Stimulated activated effector memory CD8-positive, alpha-beta T cell treated with anti-CD3 and anti-CD28 coated beads, Interleukin-12 subunit alpha, Interleukin-12 subunit beta, amount 100 ng/mL, for 72 hours (primary cell): ENCODE measurements around the gene C2CD2L.
A peak's percentile ranks its signal among the peaks of the same experiment; 100 is the strongest.

Experiments
- ATAC-seq: fragments of 150-1000 bp; cut with Tn5 transposase; 2 replicates; pipeline ENCODE4 v1.10.0; 2021
- DNase-seq, 2 donors: peaks; one replicate each; pipeline ENCODE4 v3.0.0; 2021 to 2022; ENCODE audit warnings: low spot score in 2 of 2
- H3K27ac Mint-ChIP-seq: one replicate; pipeline ENCODE4 v1.8.0; 2022; ENCODE audit warnings: mild to moderate bottlenecking, mixed read lengths
- H3K36me3 Mint-ChIP-seq: one replicate; pipeline ENCODE4 v1.8.0; 2022; ENCODE audit warnings: mild to moderate bottlenecking, mixed read lengths
- H3K4me1 Mint-ChIP-seq: one replicate; pipeline ENCODE4 v1.8.0; 2022; ENCODE audit warnings: mixed read lengths
- H3K4me3 Mint-ChIP-seq: one replicate; pipeline ENCODE4 v1.8.0; 2022; ENCODE audit warnings: mild to moderate bottlenecking, mixed read lengths
- H3K9me3 Mint-ChIP-seq: one replicate; pipeline ENCODE4 v1.8.0; 2022; ENCODE audit warnings: mixed read lengths

The C2CD2L gene

GRCh38 chr11:119088406-119088805, 18.7 kb upstream of the C2CD2L start:
- peaks cover 44% of the 10 kb centered on the region for H3K36me3 Mint-ChIP-seq
- H3K4me1 Mint-ChIP-seq = peaks cover 15% of the 10 kb centered on the region
- H3K4me3 Mint-ChIP-seq = no peak overlapping the region
- DNase-seq (no peak), ATAC-seq (no peak)
- no peaks in the 10 kb centered on the region for H3K9me3 Mint-ChIP-seq
- peak overlapping the region; percentile 50 for H3K27ac Mint-ChIP-seq

GRCh38 chr11:119089319-119089718, 17.8 kb upstream of the C2CD2L start:
- DNase-seq = no peak
- Mint-ChIP-seq H3K9me3 (no peaks in the 10 kb centered on the region), H3K4me3 (no peak overlapping the region), H3K27ac (peak overlapping the region; percentile 5), H3K4me1 (peaks cover 21% of the 10 kb centered on the region), H3K36me3 (peaks cover 47% of the 10 kb centered on the region)
- no peak for ATAC-seq

- no peak for ATAC-seq
- Mint-ChIP-seq H3K9me3 (no peaks in the 10 kb centered on the region), H3K27ac (no peak overlapping the region), H3K4me3 (no peak overlapping the region), H3K36me3 (peaks cover 54% of the 10 kb centered on the region), H3K4me1 (peaks cover 33% of the 10 kb centered on the region)
- DNase-seq = no peak
These were observed 16.0 kb upstream of the C2CD2L start for GRCh38 chr11:119091178-119091577.

GRCh38 chr11:119091966-119092879, 14.9 kb upstream of the C2CD2L start:
- Mint-ChIP-seq H3K4me1 (peaks cover 38% of the 10 kb centered on the region), H3K4me3 (peak overlapping the region; percentile 87), H3K9me3 (no peaks in the 10 kb centered on the region), H3K27ac (no peak overlapping the region), H3K36me3 (peaks cover 65% of the 10 kb centered on the region)
- ATAC-seq = no peak
- no peak for DNase-seq

GRCh38 chr11:119092880-119093842, 14.0 kb upstream of the C2CD2L start:
- peak overlapping the region; percentile 98 for H3K27ac Mint-ChIP-seq
- peaks cover 74% of the 10 kb centered on the region for H3K36me3 Mint-ChIP-seq
- ATAC-seq (no peak), DNase-seq (no peak)
- H3K4me1 Mint-ChIP-seq = peaks cover 38% of the 10 kb centered on the region
- peak overlapping the region; percentile 87 for H3K4me3 Mint-ChIP-seq
- no peaks in the 10 kb centered on the region for H3K9me3 Mint-ChIP-seq

GRCh38 chr11:119093942-119094815, 13.0 kb upstream of the C2CD2L start:
- Mint-ChIP-seq H3K36me3 (peaks cover 84% of the 10 kb centered on the region), H3K27ac (peak overlapping the region; percentile 98), H3K4me1 (peaks cover 44% of the 10 kb centered on the region), H3K4me3 (peak overlapping the region; percentile 87), H3K9me3 (no peaks in the 10 kb centered on the region)
- peak; percentile 42 to 77 for DNase-seq
- ATAC-seq = peak; percentile 24

GRCh38 chr11:119094816-119095065, 12.4 kb upstream of the C2CD2L start:
- peak in 1 of 2 donors; percentile 63 for DNase-seq
- Mint-ChIP-seq H3K4me3 (peak overlapping the region; percentile 87), H3K9me3 (no peaks in the 10 kb centered on the region), H3K27ac (peak overlapping the region; percentile 98), H3K36me3 (peaks cover 90% of the 10 kb centered on the region), H3K4me1 (peaks cover 46% of the 10 kb centered on the region)
- ATAC-seq = peak; percentile 59

- peaks cover 91% of the 10 kb centered on the region for H3K36me3 Mint-ChIP-seq
- ATAC-seq = peak; percentile 88
- peaks cover 52% of the 10 kb centered on the region for H3K4me1 Mint-ChIP-seq
These were observed 11.9 kb upstream of the C2CD2L start for GRCh38 chr11:119095066-119095880.

GRCh38 chr11:119099711-119100110, 7.4 kb upstream of the C2CD2L start:
- no peaks in the 10 kb centered on the region for H3K9me3 Mint-ChIP-seq
- H3K36me3 Mint-ChIP-seq = peaks cover 72% of the 10 kb centered on the region

More at GRCh38 chr11:119095066-119095880, 11.9 kb upstream of the C2CD2L start:
- peak; percentile 99 to 100 for DNase-seq
- Mint-ChIP-seq H3K27ac (peak overlapping the region; percentile 98), H3K4me3 (peak overlapping the region; percentile 87), H3K9me3 (no peaks in the 10 kb centered on the region)

GRCh38 chr11:119100246-119100970, 6.7 kb upstream of the C2CD2L start:
- Mint-ChIP-seq H3K9me3 (no peaks in the 10 kb centered on the region), H3K36me3 (peaks cover 65% of the 10 kb centered on the region), H3K4me1 (peaks cover 36% of the 10 kb centered on the region), H3K4me3 (peak overlapping the region; percentile 88), H3K27ac (peak overlapping the region; percentile 97)
- DNase-seq (no peak), ATAC-seq (no peak)

More at GRCh38 chr11:119099711-119100110, 7.4 kb upstream of the C2CD2L start:
- Mint-ChIP-seq H3K4me3 (peak overlapping the region; percentile 88), H3K4me1 (peaks cover 40% of the 10 kb centered on the region), H3K27ac (peak overlapping the region; percentile 97)
- DNase-seq (no peak), ATAC-seq (no peak)

- Mint-ChIP-seq H3K4me1 (peaks cover 34% of the 10 kb centered on the region), H3K36me3 (peaks cover 57% of the 10 kb centered on the region), H3K9me3 (no peaks in the 10 kb centered on the region), H3K4me3 (peak overlapping the region; percentile 88), H3K27ac (peak overlapping the region; percentile 97)
- peak; percentile 54 for ATAC-seq
- DNase-seq = no peak
These were observed 6.0 kb upstream of the C2CD2L start for GRCh38 chr11:119100994-119101758.

GRCh38 chr11:119101759-119102423, 5.3 kb upstream of the C2CD2L start, which contains the start of gene DPAGT1:
DPAGT1 (minus strand) TSS chr11:119101853; CDS start chr11:119101655, 198 bp downstream.
- no peaks in the 10 kb centered on the region for H3K9me3 Mint-ChIP-seq

More at GRCh38 chr11:119101759-119102423, 5.3 kb upstream of the C2CD2L start, which contains the start of gene DPAGT1:
- ATAC-seq = peak; percentile 90
- DNase-seq = peak; percentile 70 to 92
- Mint-ChIP-seq H3K4me1 (peaks cover 36% of the 10 kb centered on the region), H3K4me3 (peak within 1 kb of the TSS; percentile 88), H3K36me3 (peaks cover 50% of the 10 kb centered on the region), H3K27ac (peak within 1 kb of the TSS; percentile 97)
